SH-SY5Y (cell line): Measurements from ENCODE around the gene MRPL23.

Experiments
- GATA2 ChIP-seq: IDR thresholded peaks from 2 replicates; pipeline ENCODE4 v1.6.1; 2011; ENCODE audit warnings: mild to moderate bottlenecking, low read depth, low read length
- GATA3 ChIP-seq: IDR thresholded peaks from 2 replicates; pipeline ENCODE4 v1.6.1; 2011; ENCODE audit warnings: low read depth, mild to moderate bottlenecking, low read length, moderate library complexity

DNA sequence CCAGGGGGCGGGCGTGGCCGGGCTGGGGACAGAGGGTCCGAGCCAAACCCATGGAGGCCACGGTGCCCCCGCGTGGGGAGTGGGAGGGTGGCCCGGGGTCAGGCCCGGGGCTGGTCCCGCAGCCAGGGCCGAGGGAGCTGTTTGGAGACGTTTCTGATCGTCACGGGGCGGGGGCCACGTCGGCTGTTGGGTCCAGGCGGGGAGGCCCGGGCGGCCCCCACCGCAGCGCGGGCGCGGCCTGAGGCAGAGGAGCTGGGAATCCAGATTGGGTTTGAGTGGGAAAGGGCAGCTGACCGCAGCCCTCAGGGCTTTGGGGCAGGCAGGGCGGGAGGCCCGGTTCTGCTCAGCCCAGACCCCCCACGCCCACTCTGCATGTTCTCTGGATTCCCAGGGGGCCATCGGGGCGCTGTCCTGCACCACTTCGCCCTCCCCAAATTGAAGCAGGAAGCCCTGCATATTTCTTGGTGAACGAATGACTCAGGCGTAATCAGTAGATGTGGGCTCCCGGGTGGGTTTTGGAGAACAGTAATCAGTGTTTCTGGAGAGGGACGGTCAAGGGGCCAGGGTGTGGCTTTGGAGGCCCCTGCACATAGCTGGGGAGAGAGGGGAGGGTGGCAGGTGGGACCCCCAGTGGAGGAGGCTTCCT lies 583 bp downstream of the MRPL23 start:
- no peak for TF ChIP-seq GATA2
- TF ChIP-seq GATA3: no peak
